Activated naive CD4-positive, alpha-beta T cell treated with anti-CD3 and anti-CD28 coated beads, Interleukin-2, amount 50 U/mL, for 24 hours (primary cell): ENCODE results near the gene ZBED3.
A peak's percentile ranks its signal among the peaks of the same experiment; 100 is the strongest.
"Not testable (repeated sequence)": the region's sequence is repeated elsewhere in the genome, so short reads cannot be mapped to it uniquely, and the experiment has no call there.

Experiments
- H3K27ac Mint-ChIP-seq: one replicate; pipeline ENCODE4 v1.8.0; 2021; ENCODE audit warnings: mild to moderate bottlenecking, mixed read lengths
- H3K27me3 Mint-ChIP-seq: one replicate; pipeline ENCODE4 v1.8.0; 2021; ENCODE audit warnings: mixed read lengths
- H3K36me3 Mint-ChIP-seq: one replicate; pipeline ENCODE4 v1.8.0; 2021; ENCODE audit warnings: mixed read lengths
- H3K4me1 Mint-ChIP-seq: one replicate; pipeline ENCODE4 v1.8.0; 2021; ENCODE audit warnings: mixed read lengths
- H3K4me3 Mint-ChIP-seq: one replicate; pipeline ENCODE4 v1.8.0; 2021; ENCODE audit warnings: mild to moderate bottlenecking, mixed read lengths
- H3K9me3 Mint-ChIP-seq: one replicate; pipeline ENCODE4 v1.8.0; 2021; ENCODE audit warnings: mixed read lengths

The ZBED3 gene

DNA sequence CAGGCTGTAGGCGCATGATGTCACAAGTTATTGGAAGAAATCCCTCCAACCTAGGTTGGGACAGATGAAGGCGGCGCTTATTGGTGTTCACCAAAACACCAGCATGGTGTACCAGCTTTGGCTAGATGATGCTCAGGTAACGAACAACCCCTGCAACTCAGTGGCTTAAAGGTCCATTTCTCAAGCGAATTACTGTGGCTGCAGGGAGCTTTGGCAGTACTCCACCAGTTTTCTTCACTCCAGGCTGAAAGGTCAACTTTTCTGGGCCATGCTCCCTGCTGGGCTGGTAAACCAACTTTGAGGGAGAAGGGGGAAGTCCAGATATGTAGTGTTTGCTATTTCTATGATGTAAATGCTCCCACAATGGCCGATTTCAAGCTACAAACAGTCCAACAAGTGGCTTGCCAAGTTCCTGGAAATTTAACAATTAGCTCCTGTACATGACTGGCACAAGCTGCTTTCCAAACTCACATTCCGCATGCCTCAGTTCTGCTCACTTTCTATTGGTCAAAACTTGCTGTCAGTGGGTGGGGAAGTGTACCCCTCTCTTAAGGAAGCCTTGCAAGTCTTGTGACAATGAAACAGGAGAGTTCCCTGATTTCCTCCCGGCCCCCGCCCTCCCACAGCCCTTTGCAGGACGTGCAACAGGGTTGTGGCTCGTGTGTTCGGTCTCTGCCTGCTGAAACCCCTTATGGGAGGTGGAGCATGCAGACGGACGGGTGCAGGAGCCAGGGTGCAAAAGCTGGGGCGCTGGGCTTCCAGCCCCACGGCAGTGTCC, 588 bp upstream of the ZBED3 start:
- no peaks in the 10 kb centered on the region for H3K36me3 Mint-ChIP-seq
- peak overlapping the region; percentile 61 for H3K27ac Mint-ChIP-seq
- H3K4me3 Mint-ChIP-seq: peak overlapping the region; percentile 93
- no peaks in the 10 kb centered on the region for H3K9me3 Mint-ChIP-seq
- H3K27me3 Mint-ChIP-seq: no peaks in the 10 kb centered on the region
- peaks cover 22% of the 10 kb centered on the region for H3K4me1 Mint-ChIP-seq

DNA sequence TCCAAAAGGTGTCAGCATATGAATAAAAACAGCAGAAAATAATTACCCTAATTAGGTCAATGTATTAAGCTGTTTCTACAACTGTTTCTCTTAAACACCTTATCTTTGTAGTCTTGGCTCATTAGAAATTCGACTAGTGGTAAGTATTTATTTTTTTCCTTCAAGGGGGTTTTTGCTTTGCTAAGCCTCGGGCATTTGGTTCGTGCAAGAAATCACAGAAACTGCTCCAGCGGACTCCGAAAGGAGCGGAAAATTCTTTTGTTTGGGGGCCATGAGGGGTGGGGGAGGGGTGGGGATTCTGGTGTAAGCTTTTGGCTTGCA, 757 bp downstream of the ZBED3 start:
- no peaks in the 10 kb centered on the region for H3K9me3 Mint-ChIP-seq
- H3K27me3 Mint-ChIP-seq: no peaks in the 10 kb centered on the region
- H3K4me1 Mint-ChIP-seq: peaks cover 22% of the 10 kb centered on the region
- peak overlapping the region; percentile 92 for H3K27ac Mint-ChIP-seq
- peak overlapping the region; percentile 93 for H3K4me3 Mint-ChIP-seq
- peaks cover 4% of the 10 kb centered on the region for H3K36me3 Mint-ChIP-seq

DNA sequence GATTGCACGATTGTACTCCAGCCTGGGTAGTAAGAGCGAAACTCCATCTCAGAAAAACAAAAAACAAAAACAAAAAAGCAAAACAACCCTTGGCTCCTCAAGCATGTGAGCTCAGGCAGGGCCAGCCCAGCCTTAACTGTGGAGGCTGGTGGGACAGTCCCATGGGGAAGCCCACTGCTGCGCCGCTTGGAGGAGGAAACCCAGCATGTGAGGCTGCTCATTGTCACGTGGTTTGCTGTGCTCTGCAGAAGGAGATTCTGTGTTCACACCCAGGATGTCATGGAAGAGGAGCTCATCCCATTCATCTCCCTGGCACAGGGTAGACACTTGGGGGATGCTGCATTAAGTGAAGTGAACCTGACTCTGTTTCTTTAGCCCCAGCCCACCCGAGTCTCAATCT, 4.0 kb downstream of the ZBED3 start:
- Mint-ChIP-seq H3K4me3 (no peak overlapping the region), H3K27me3 (no peaks in the 10 kb centered on the region), H3K27ac (no peak overlapping the region), H3K4me1 (peaks cover 19% of the 10 kb centered on the region), H3K9me3 (no peaks in the 10 kb centered on the region), H3K36me3 (peaks cover 6% of the 10 kb centered on the region)

DNA sequence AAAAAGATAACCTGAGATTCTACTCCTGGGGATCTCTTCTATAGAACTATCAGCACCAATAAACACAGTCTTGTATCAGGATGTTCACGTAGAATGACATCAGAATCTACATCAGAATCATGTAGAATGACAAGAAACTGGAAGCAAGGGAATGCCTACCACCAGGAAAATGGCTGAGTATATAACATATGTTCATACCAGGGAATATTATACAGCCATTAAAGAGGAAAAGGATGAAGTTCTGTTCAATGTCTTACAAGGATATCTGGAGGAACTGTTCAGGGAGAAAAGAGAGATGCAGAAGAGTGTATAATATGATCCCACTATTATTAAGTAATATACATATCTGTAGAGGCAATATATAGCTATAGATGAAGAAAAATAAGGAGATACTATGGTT, 4.8 kb downstream of the ZBED3 start:
- Mint-ChIP-seq H3K4me3 (no peak overlapping the region), H3K9me3 (no peaks in the 10 kb centered on the region), H3K27me3 (no peaks in the 10 kb centered on the region), H3K27ac (no peak overlapping the region), H3K36me3 (peaks cover 6% of the 10 kb centered on the region), H3K4me1 (peaks cover 18% of the 10 kb centered on the region)

DNA sequence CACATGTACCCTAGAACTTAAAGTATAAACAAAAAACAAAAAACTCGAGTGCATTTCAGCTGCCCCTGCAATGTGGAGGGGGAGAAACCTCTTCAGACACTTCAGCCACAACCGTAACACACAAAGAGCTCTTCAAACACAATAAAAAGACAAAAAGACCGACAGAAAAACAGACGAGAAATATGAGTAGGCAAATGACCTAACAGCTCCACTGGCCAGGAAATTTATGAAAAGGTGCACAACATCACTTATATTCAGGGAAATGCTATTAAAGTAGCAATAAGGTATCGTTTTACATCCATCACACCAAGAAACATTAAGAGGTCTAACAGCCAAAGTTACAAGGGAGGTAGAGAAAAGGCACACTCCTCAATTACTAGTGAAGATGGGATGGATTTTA, 6.2 kb downstream of the ZBED3 start:
- Mint-ChIP-seq H3K4me1 (peaks cover 17% of the 10 kb centered on the region), H3K4me3 (no peak overlapping the region), H3K36me3 (peaks cover 8% of the 10 kb centered on the region), H3K27ac (no peak overlapping the region), H3K9me3 (no peaks in the 10 kb centered on the region), H3K27me3 (no peaks in the 10 kb centered on the region)

DNA sequence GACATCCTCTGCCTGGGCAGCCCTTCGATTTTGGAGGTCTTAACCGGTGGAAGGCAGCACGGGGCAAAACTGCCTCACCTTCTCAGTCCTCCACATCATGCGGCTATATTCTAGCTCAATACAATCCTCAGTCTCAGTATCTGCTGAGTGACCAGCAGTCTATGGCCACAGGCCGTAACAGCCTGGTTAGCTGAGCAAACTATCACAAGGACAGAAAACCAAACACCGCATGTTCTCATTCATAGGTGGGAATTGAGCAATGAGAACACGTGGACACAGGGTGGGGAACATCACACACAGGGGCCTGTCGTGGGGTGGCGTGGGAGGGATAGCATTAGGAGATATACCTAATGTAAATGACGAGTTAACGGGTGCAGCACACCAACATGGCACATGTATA, 6.6 kb downstream of the ZBED3 start:
- H3K4me3 Mint-ChIP-seq, H3K9me3 Mint-ChIP-seq, H3K36me3 Mint-ChIP-seq, H3K27me3 Mint-ChIP-seq, H3K27ac Mint-ChIP-seq: not testable (repeated sequence)
- peaks cover 15% of the 10 kb centered on the region for H3K4me1 Mint-ChIP-seq

DNA sequence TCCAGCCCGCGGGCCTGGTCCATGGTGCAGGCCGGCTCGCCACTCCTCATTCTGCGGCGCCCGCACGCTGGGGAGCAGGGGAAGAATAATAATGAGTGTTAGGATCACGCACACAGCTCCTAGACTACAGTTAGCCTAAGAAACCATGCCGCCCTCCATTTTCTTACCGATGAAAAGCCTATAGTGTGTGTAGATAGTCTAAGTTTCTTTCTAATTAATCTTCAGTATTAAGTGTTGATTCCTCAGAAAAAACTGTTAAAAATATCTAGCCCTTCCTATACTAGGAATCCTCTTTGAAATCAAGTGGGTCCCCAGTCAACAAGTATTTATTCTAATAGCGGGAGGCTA, 9.3 kb downstream of the ZBED3 start:
- Mint-ChIP-seq H3K27me3 (no peaks in the 10 kb centered on the region), H3K4me1 (peaks cover 12% of the 10 kb centered on the region), H3K36me3 (peaks cover 10% of the 10 kb centered on the region), H3K9me3 (no peaks in the 10 kb centered on the region), H3K4me3 (peak overlapping the region; percentile 77), H3K27ac (no peak overlapping the region)

DNA sequence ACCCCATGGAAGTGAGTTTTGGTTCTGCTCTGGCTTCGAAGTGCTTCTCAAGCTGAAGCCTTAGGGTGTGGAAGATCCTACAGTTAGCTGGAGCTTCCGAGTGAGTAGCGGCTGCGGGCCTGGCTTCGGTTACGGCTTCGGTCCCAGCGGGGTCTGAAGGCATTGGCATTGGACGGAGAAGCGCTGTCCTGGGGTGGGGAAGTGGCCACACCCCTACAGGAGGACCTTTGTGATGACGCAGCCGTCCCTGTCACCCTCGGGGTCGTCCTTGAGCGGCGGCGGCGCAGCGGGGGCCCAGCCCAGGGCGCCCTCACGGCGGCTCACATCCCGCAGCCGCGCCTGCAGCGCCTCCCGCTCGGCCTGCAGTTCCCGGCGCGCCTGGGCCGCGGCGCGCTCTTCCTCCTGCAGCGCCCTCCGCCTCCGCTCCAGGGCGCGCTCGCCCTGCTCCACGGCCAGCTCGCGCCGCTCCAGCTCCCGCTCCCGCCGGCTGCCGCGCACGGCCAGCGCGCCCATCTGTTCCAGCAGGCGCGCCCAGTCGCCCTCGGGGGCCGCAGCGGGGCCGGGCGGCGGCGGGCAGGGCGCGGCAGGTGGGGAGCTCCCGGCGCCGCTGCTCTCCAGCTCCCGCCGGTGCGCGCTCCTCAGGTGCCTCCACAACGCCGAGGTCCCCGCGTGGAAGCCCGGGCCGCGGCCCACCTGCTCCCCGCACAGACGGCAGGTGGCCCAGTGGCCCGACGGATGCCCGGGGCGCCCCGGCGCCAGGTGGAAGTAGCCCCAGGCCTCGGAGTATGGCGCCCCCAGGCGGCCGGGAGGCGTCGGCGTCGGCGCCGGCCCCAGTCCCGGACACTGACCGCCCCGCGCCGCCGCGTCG, 9.9 kb downstream of the ZBED3 start:
- no peak overlapping the region for H3K27ac Mint-ChIP-seq
- peak overlapping the region; percentile 76 for H3K4me3 Mint-ChIP-seq
- H3K9me3 Mint-ChIP-seq: no peaks in the 10 kb centered on the region
- peaks cover 12% of the 10 kb centered on the region for H3K4me1 Mint-ChIP-seq
- H3K36me3 Mint-ChIP-seq: peaks cover 6% of the 10 kb centered on the region
- H3K27me3 Mint-ChIP-seq: no peaks in the 10 kb centered on the region

DNA sequence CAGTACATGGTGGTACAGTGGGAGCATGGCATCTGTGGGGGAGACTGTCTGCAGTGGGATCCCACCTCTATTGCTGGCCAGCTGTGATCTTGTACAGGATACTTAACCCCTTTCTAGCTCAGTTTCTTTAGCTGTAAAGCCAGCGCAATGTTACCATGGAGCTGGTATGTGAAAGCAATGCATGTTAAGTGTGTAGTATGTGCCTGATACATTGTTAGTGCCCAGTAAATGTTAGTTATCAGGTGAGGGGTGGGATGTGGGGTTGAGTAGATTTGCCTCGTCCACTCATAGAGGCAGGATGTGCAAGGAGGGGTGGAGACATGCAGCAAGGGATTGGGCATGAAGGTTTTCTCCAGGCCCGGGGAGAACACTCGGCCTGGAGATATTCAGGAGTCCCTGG, 12.3 kb downstream of the ZBED3 start:
- Mint-ChIP-seq H3K4me3 (no peak overlapping the region), H3K4me1 (peaks cover 12% of the 10 kb centered on the region)

DNA sequence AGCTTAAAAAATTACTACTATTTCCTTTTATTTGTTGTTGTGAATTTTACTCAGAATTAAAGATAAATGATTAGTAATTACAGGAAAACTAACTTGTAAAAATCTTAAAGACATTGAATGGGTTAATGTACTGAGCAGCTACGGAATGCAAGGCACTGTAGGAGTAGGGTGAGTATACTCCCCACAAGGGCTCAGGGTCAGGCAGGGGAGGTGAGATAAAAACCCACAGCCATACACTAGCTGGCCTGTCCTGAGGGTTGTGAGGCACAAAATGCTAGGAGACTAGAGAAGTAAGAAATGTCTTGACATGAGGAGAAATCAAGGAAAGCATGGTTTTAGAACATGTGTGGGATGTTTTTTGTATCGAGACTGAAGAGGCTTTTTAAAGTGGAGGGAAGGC, 13.4 kb downstream of the ZBED3 start:
- Mint-ChIP-seq H3K27me3 (no peaks in the 10 kb centered on the region), H3K27ac (no peak overlapping the region), H3K4me3 (no peak overlapping the region), H3K4me1 (peaks cover 12% of the 10 kb centered on the region), H3K36me3 (peaks cover 13% of the 10 kb centered on the region), H3K9me3 (no peaks in the 10 kb centered on the region)

More for the DNA sequence above, 12.3 kb downstream of the ZBED3 start:
- H3K9me3 Mint-ChIP-seq: no peaks in the 10 kb centered on the region
- H3K36me3 Mint-ChIP-seq: peaks cover 9% of the 10 kb centered on the region
- no peak overlapping the region for H3K27ac Mint-ChIP-seq
- H3K27me3 Mint-ChIP-seq: no peaks in the 10 kb centered on the region

DNA sequence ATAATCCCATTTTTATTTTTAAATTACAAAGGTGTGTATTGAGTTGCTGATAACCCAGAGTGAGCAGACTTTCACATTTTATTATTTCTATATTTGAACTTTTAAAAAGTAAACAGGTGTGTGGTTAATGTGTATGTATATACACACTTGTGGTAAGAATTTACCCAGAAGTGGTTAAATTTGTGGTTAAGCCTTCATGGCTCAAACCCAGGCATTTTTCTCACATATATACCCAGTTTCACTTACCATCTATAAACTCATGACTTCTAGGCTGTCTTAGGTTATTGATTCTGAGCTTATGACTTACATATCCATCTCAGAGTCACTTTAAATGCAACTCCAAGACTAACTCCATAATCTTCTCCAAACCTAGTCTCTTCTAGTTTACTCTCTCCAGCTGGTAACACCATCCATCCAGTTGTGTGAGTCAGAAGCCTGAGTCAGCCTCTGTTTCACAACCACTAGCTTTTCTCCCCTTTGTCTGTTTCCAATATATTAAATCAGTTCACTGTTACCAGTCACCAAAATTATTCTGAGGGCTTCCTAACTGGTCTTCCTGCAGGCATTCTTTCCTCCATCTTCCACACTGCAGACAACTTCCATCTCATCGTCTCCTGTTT, 20.2 kb downstream of the ZBED3 start:
- Mint-ChIP-seq H3K9me3 (no peaks in the 10 kb centered on the region), H3K4me3 (no peak overlapping the region), H3K36me3 (peaks cover 28% of the 10 kb centered on the region), H3K4me1 (peaks cover 11% of the 10 kb centered on the region), H3K27ac (peak overlapping the region; percentile 1), H3K27me3 (no peaks in the 10 kb centered on the region)

DNA sequence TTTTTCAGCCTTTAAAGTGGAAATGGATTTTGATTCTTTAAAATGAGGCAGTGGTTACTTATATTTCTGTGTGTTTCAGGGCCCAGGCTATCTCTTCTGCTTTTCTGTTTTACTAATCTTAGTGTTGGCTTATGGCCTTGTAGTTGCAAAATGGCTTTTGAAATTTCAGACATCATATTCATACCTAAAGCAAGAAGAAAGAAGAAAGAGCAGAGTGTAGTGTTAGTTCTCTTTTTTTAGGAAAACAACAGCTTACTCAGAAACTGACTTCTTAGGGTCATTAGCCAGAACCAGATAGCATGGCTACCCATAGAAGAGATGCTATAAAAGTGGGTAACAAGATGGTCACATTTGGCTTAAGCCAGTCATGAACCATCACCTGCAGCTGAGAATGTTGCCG, 20.9 kb downstream of the ZBED3 start:
- Mint-ChIP-seq H3K27ac (no peak overlapping the region), H3K27me3 (no peaks in the 10 kb centered on the region), H3K9me3 (no peaks in the 10 kb centered on the region), H3K4me3 (no peak overlapping the region), H3K4me1 (peaks cover 11% of the 10 kb centered on the region), H3K36me3 (peaks cover 31% of the 10 kb centered on the region)

DNA sequence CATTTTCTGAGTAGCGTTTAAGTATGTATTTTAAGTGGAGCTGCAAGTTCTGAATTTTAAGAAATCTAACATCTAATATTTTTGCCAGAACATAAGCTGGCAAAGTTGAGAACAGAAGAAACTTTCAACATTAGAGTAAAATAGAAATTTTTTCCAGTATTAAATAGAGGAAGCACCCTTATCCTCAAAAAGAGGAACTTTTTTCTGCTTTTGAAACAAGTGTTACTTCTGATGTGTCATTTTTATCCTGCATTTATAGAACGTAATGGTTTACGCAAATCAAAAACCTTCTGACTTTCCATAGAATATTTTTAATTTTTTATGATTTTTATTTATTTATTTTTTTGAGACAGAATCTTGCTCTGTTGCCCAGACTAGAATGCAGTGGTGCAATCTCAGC, 21.8 kb downstream of the ZBED3 start:
- H3K27me3 Mint-ChIP-seq: no peaks in the 10 kb centered on the region
- H3K9me3 Mint-ChIP-seq: no peaks in the 10 kb centered on the region
- H3K4me1 Mint-ChIP-seq: peaks cover 11% of the 10 kb centered on the region
- H3K36me3 Mint-ChIP-seq: peaks cover 29% of the 10 kb centered on the region
- H3K4me3 Mint-ChIP-seq: no peak overlapping the region
- H3K27ac Mint-ChIP-seq: no peak overlapping the region

DNA sequence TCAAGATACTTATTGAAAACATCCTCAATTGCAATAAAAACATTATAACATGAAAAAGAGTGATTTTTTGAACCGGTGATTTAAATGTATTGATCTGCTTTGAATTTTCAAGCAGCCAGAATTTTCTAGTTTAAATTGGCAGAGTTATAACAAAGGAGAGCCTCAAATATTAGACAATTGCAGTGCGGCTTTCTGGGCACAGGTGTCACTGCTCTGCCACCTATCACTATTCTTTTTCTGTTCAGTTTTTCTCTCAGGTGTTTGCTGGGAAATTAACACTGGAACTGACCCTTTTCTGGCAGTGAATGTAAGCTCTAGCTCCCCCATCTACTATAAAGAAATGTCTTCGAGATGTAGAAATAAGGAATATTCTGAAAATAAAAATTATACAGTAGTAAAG, 23.0 kb downstream of the ZBED3 start:
- Mint-ChIP-seq H3K9me3 (no peaks in the 10 kb centered on the region), H3K4me3 (no peak overlapping the region), H3K27me3 (no peaks in the 10 kb centered on the region), H3K27ac (no peak overlapping the region), H3K36me3 (peaks cover 25% of the 10 kb centered on the region), H3K4me1 (peaks cover 11% of the 10 kb centered on the region)

DNA sequence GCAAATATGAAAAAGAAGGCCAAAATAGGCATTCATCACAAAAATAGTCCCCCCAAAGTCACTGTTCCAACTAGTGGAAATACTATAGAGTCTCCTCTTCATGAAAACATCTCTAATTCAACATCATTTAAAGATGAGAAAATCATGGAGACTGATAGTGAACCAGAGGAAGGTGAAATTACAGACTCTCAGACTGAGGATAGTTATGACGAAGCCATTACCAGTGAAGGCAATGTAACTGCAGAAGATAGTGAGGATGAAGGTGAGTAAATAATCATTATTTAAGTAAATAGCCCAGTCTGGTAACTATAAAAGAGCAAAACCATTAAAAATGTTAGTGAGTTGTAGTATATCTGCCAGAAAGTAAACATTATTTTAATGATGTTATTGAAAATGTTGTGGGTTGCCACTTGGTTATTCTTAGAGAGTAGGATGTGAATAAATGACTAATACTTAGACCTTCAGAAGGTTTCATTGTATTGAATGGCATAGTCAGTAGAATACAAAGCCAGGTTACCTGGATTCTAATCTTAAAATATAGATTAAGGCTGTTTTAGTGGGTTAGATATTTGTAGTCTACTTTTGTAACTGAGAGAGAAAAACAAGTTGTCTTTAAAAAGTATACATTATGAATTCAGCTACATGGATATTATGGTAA, 40.5 kb downstream of the ZBED3 start:
- H3K27me3 Mint-ChIP-seq: no peaks in the 10 kb centered on the region
- H3K4me3 Mint-ChIP-seq: no peak overlapping the region
- peaks cover 10% of the 10 kb centered on the region for H3K36me3 Mint-ChIP-seq
- no peak overlapping the region for H3K27ac Mint-ChIP-seq
- peaks cover 6% of the 10 kb centered on the region for H3K4me1 Mint-ChIP-seq
- no peaks in the 10 kb centered on the region for H3K9me3 Mint-ChIP-seq

DNA sequence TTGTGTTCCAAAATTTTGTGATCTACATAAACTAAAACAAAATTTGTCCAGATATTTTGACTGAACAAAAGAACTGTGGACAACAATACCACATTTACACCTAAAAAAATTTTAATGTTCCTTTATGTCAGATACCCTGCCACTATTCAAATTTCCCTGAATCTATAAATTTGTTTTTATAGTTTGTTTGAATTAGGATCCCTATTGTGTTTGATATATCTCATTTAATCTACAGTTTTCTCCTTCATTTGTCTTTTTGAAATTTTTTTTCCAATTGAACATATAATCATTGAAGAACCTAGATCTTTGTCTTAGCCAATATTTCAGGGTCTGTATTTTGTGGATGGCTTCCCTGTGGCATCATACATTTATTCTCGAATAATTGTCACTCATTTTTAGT, 51.1 kb downstream of the ZBED3 start:
- peaks cover 36% of the 10 kb centered on the region for H3K4me1 Mint-ChIP-seq
- no peaks in the 10 kb centered on the region for H3K27me3 Mint-ChIP-seq
- no peak overlapping the region for H3K4me3 Mint-ChIP-seq
- H3K27ac Mint-ChIP-seq: no peak overlapping the region
- H3K36me3 Mint-ChIP-seq: peaks cover 17% of the 10 kb centered on the region
- H3K9me3 Mint-ChIP-seq: no peaks in the 10 kb centered on the region
